Trophoblast cell (in vitro differentiated cells and primary cell): ENCODE measurements around the gene YBX1.

Source experiments
- DNase-seq, 2 donors: peaks; one replicate each; pipeline ENCODE4 v3.0.0-alpha.2; 2016
- H2AFZ ChIP-seq: 2 replicates; pipeline ENCODE4 v1.6.1; 2013; ENCODE audit warnings: low read length, moderate library complexity, mild to moderate bottlenecking; ENCODE audit not compliant: insufficient read depth, poor library complexity
- H2AK5ac ChIP-seq: 2 replicates; pipeline ENCODE4 v1.6.1; 2013; ENCODE audit warnings: mild to moderate bottlenecking, low read length
- H2BK120ac ChIP-seq: 2 replicates; pipeline ENCODE4 v1.6.1; 2013; ENCODE audit warnings: low read length, mild to moderate bottlenecking, moderate library complexity; ENCODE audit not compliant: insufficient read depth, poor library complexity
- H2BK12ac ChIP-seq: 2 replicates; pipeline ENCODE4 v1.6.1; 2013; ENCODE audit warnings: mild to moderate bottlenecking, low read length, moderate library complexity
- H2BK5ac ChIP-seq: 2 replicates; pipeline ENCODE4 v1.6.1; 2013; ENCODE audit warnings: low read length, low read depth, moderate library complexity, mild to moderate bottlenecking; ENCODE audit not compliant: poor library complexity
- H3K14ac ChIP-seq: 2 replicates; pipeline ENCODE4 v1.6.1; 2013; ENCODE audit warnings: mild to moderate bottlenecking, low read length
- H3K18ac ChIP-seq: 2 replicates; pipeline ENCODE4 v1.6.1; 2013; ENCODE audit warnings: mild to moderate bottlenecking, low read length
- H3K23ac ChIP-seq: 2 replicates; pipeline ENCODE4 v1.6.1; 2013; ENCODE audit warnings: low read length
- H3K27ac ChIP-seq: 2 replicates; pipeline ENCODE4 v1.5.1; 2013; ENCODE audit warnings: low read depth, mild to moderate bottlenecking, inconsistent platforms, low read length, moderate library complexity
- H3K27me3 ChIP-seq: 2 replicates; pipeline ENCODE4 v1.6.1; 2013; ENCODE audit warnings: inconsistent platforms, mild to moderate bottlenecking, low read length, moderate library complexity; ENCODE audit not compliant: insufficient read depth
- H3K36me3 ChIP-seq, 2 experiments: 1 replicate in 1 of 2; 2 replicates in 1 of 2; pipeline ENCODE4 v1.6.1; 2013; ENCODE audit warnings: low read length in 2 of 2, mild to moderate bottlenecking in 2 of 2, moderate library complexity in 1 of 2; ENCODE audit not compliant: insufficient read depth in 2 of 2, control insufficient read depth in 1 of 2
- H3K4ac ChIP-seq: 2 replicates; pipeline ENCODE4 v1.6.1; 2013; ENCODE audit warnings: low read depth, mild to moderate bottlenecking, low read length, moderate library complexity
- H3K4me1 ChIP-seq, 2 experiments: 1 replicate in 1 of 2; 2 replicates in 1 of 2; pipeline ENCODE4 v1.6.1; 2013; ENCODE audit warnings: low read length in 2 of 2, mild to moderate bottlenecking in 2 of 2, moderate library complexity in 1 of 2; ENCODE audit not compliant: insufficient read depth in 2 of 2, control insufficient read depth in 1 of 2
- H3K4me2 ChIP-seq: 2 replicates; pipeline ENCODE4 v1.6.1; 2013; ENCODE audit warnings: inconsistent platforms, mild to moderate bottlenecking, low read length, moderate library complexity
- H3K4me3 ChIP-seq: 2 replicates; pipeline ENCODE4 v1.5.1; 2013; ENCODE audit warnings: mild to moderate bottlenecking, low read depth, low read length, inconsistent platforms
- H3K79me1 ChIP-seq: one replicate; pipeline ENCODE4 v1.6.1; 2013; ENCODE audit warnings: low read length
- H3K79me2 ChIP-seq: 2 replicates; pipeline ENCODE4 v1.6.1; 2013; ENCODE audit warnings: low read length, mild to moderate bottlenecking; ENCODE audit not compliant: control insufficient read depth, insufficient read depth, poor library complexity
- H3K9ac ChIP-seq: 2 replicates; pipeline ENCODE4 v1.6.1; 2013; ENCODE audit warnings: mild to moderate bottlenecking, low read length
- H3K9me3 ChIP-seq: 2 replicates; pipeline ENCODE4 v1.6.1; 2013; ENCODE audit warnings: low read depth, mild to moderate bottlenecking, control low read depth, inconsistent platforms, low read length; ENCODE audit not compliant: insufficient read depth
- H4K12ac ChIP-seq: 2 replicates; pipeline ENCODE4 v1.6.1; 2013; ENCODE audit warnings: low read depth, mild to moderate bottlenecking, low read length, moderate library complexity
- H4K8ac ChIP-seq: 2 replicates; pipeline ENCODE4 v1.6.1; 2013; ENCODE audit warnings: low read depth, mild to moderate bottlenecking, low read length, moderate library complexity
- H4K91ac ChIP-seq: one replicate; pipeline ENCODE4 v1.6.1; 2013; ENCODE audit warnings: low read depth, mild to moderate bottlenecking, low read length, moderate library complexity
- WGBS: extraction: QIAGEN DNeasy Blood & Tissue Kit; methylation state at CpG from one replicate; pipeline ENCODE4 v1.1.7; 2013; ENCODE audit warnings: missing lambda C conversion rate; ENCODE audit not compliant: insufficient read length, insufficient coverage; ENCODE audit errors: extremely low coverage; 5-methylcytosine and 5-hydroxymethylcytosine counted together

Gene YBX1

DNA sequence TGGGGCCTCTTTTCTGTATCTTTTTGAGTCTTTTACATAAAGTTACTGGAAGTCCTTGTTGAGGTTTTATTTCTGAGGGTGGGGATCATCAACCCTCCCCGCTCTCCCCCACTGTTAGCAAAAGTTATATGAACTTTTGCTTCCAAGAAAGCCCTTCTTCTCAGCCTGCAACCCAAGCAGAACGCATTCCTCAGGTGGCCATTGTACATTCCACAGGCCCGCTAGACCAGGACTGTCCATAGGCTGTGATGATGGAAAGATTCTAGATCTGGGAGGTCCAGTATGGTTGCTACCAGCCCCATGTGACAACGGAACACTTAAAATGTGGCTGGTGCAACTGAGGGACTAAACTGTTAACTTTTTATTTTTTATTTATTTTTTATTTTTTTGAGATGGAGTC is 11.8 kb upstream of the YBX1 start:
- peaks cover 2% of the 10 kb centered on the region in 2 experiments for H3K4me1 ChIP-seq
- no peaks in the 10 kb centered on the region for H3K79me2 ChIP-seq
- no peaks in the 10 kb centered on the region for H3K9me3 ChIP-seq
- H3K4me2 ChIP-seq, result no peak overlapping the region
- no peak overlapping the region for H3K4ac ChIP-seq
- DNase-seq, result no peak
- H3K36me3 ChIP-seq, result peaks cover 14 to 33% of the 10 kb centered on the region in 2 experiments
- no peaks in the 10 kb centered on the region for H3K27me3 ChIP-seq
- no peaks in the 10 kb centered on the region for H3K79me1 ChIP-seq
- H2BK12ac ChIP-seq, result no peak overlapping the region
- no peak overlapping the region for H3K4me3 ChIP-seq
- H4K8ac ChIP-seq, result no peak overlapping the region
- H3K27ac ChIP-seq, result no peak overlapping the region
- no peak overlapping the region for H3K9ac ChIP-seq
- H2AK5ac ChIP-seq, result no peak overlapping the region
- H3K23ac ChIP-seq, result no peak overlapping the region
- no peak overlapping the region for H2BK5ac ChIP-seq
- no peak overlapping the region for H4K91ac ChIP-seq
- no peak overlapping the region for H3K14ac ChIP-seq
- no peak overlapping the region for H2AFZ ChIP-seq
- H3K18ac ChIP-seq, result no peak overlapping the region
- WGBS, result no CpG with 5 or more reads among the region's 4 CpGs
- no peak overlapping the region for H4K12ac ChIP-seq
- no peak overlapping the region for H2BK120ac ChIP-seq

DNA sequence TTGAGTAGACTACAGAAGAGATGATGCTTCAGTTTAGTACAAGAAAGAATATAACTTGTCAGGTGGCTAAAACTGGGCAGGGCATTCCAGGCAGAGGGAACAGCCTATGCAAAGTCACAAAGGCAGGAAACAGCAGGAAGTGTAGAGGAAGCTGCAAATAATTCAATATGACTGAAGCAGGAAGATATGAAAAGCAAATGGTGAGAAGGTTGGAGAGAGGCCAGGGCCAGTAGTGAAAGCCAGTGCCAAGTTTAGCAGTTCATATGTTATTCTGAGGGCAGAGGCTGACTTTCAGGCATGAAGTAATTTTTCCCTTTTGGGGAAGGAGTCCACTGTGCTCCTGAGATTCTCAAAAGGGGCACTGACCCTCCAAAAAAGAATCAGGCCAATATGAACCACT is 8.0 kb upstream of the YBX1 start:
- Histone ChIP-seq H2AK5ac (no peak overlapping the region), H3K27ac (no peak overlapping the region), H4K8ac (no peak overlapping the region), H3K4me2 (no peak overlapping the region), H3K4ac (no peak overlapping the region), H3K14ac (no peak overlapping the region), H3K23ac (no peak overlapping the region), H4K12ac (no peak overlapping the region), H3K9ac (no peak overlapping the region), H2BK5ac (no peak overlapping the region), H3K4me3 (no peak overlapping the region), H3K27me3 (no peaks in the 10 kb centered on the region), H3K79me2 (no peaks in the 10 kb centered on the region), H2BK120ac (no peak overlapping the region), H3K9me3 (no peaks in the 10 kb centered on the region), H3K18ac (no peak overlapping the region), H3K36me3 (peaks cover 4 to 16% of the 10 kb centered on the region in 2 experiments), H4K91ac (no peak overlapping the region), H3K79me1 (no peaks in the 10 kb centered on the region), H2BK12ac (no peak overlapping the region), H3K4me1 (peaks cover 2% of the 10 kb centered on the region in 2 experiments), H2AFZ (no peak overlapping the region)
- no peak for DNase-seq

DNA sequence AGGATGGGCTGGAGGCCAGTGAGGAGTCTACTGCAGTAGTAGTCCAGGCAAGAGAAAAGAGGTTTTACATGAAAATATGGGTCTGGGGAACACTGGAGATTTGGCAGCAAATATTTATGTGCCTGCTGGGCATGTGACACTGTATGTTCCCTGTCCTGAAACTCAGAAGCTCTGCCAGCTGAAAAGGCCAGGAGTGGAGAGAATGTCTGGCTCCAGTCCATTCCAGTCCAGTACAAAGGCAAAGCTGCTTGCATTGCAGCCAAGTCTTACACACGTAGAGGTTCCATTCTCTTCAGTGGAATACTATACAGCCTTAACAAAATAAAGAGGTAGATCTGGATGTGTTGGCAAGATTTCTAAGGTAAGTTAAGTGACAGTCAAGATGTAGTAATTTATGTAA is 7.5 kb upstream of the YBX1 start:
- H3K79me1 ChIP-seq, result no peaks in the 10 kb centered on the region
- no peaks in the 10 kb centered on the region for H3K27me3 ChIP-seq
- H3K4me3 ChIP-seq, result no peak overlapping the region
- H3K9ac ChIP-seq, result no peak overlapping the region
- H3K4ac ChIP-seq, result no peak overlapping the region
- H4K91ac ChIP-seq, result no peak overlapping the region
- H3K79me2 ChIP-seq, result no peaks in the 10 kb centered on the region
- no peak overlapping the region for H3K14ac ChIP-seq
- H3K4me2 ChIP-seq, result no peak overlapping the region
- H3K4me1 ChIP-seq, result peaks cover 2% of the 10 kb centered on the region in 2 experiments
- no peak overlapping the region for H3K27ac ChIP-seq
- H3K9me3 ChIP-seq, result no peaks in the 10 kb centered on the region
- no peak overlapping the region for H2BK5ac ChIP-seq
- WGBS, result no CpG with 5 or more reads among the region's 1 CpG
- no peak overlapping the region for H2AK5ac ChIP-seq
- DNase-seq, result no peak
- H2BK120ac ChIP-seq, result no peak overlapping the region
- no peak overlapping the region for H4K8ac ChIP-seq
- no peak overlapping the region for H3K18ac ChIP-seq
- H3K36me3 ChIP-seq, result peaks cover 4 to 16% of the 10 kb centered on the region in 2 experiments
- no peak overlapping the region for H2BK12ac ChIP-seq
- H3K23ac ChIP-seq, result no peak overlapping the region
- no peak overlapping the region for H2AFZ ChIP-seq
- no peak overlapping the region for H4K12ac ChIP-seq

DNA sequence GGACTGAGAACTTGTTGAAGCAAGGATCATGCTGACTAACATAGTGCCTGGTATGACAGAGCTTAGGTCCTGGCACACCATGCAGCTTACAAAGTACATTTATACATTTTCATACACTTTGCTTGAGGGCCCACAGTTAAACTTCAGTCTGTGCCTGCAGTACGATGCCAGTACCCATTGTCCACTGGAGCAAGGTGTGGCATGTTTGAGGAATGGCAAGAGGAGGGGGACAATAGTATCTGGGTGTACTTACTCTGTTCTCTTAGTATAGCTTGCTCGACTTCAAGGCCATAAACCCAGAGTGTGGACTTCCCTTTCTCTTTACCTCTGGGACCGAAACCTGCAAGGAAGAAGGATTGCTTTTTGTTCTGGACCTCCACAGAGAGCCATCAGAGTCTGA is 6.8 kb upstream of the YBX1 start:
- Histone ChIP-seq H3K27me3 (no peaks in the 10 kb centered on the region), H3K4me3 (no peak overlapping the region), H2AFZ (no peak overlapping the region), H2BK12ac (no peak overlapping the region), H2AK5ac (no peak overlapping the region), H3K23ac (no peak overlapping the region), H3K9me3 (no peaks in the 10 kb centered on the region), H3K4me2 (no peak overlapping the region), H3K4me1 (peaks cover 0 to under 1% of the 10 kb centered on the region in 2 experiments), H3K9ac (no peak overlapping the region), H3K79me2 (no peaks in the 10 kb centered on the region), H3K36me3 (peaks cover 1 to 12% of the 10 kb centered on the region in 2 experiments), H2BK120ac (no peak overlapping the region), H3K14ac (no peak overlapping the region), H3K27ac (no peak overlapping the region), H4K8ac (no peak overlapping the region), H3K4ac (no peak overlapping the region), H4K91ac (no peak overlapping the region), H4K12ac (no peak overlapping the region), H2BK5ac (no peak overlapping the region), H3K18ac (no peak overlapping the region), H3K79me1 (no peaks in the 10 kb centered on the region)
- no CpG with 5 or more reads among the region's 3 CpGs for WGBS
- DNase-seq, result no peak
